ENCODE measurements around the gene TNNC1.
A peak's percentile ranks its signal among the peaks of the same experiment; 100 is the strongest.

Gene TNNC1

DNA sequence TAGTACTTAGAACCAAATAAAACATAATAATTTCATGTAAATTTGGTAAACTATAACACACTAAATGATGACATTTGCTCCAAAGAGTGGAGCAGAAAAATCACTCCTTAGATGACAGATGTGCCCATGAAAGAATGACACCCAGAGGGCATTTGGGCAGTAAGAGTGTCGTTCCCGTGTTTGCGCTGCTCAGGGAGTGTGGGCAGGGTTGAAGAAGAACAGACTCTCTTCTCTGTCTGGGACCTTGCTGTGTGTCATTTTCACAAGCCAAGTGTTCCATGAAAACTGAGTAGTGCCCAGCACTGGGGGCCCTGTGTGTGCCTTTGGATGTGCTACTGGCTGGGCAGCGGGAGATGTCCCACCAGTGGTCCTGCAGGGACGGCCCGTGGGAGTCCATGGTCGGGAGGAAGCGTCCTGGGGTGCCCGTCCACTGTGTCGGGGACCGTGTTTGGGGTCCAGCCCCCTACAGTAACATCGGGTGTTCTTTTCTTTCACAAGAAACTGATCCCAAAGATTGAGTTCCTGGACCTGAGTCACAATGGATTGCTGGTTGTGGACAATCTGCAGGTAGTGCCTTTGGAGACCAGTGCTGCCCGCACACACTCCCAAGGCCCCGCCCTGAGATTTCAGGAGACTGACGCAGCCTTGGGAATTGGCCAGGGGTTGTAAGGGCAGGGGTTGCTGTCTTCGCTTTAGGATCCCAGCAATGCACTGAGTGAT, 23.4 kb upstream of the TNNC1 start:
- H3K4me3 ChIP-seq: no peak overlapping the region
- H3K27me3 ChIP-seq: no peaks in the 10 kb centered on the region
- H3K36me3 ChIP-seq: peaks cover 99% of the 10 kb centered on the region
- no peak overlapping the region for H3K9ac ChIP-seq
- H3K4me2 ChIP-seq: no peak overlapping the region
- TF ChIP-seq Cebpa-rat (IDR thresholded peaks at IDR 0.05): no peak
- H3K4me1 ChIP-seq: peaks cover 18% of the 10 kb centered on the region
- no peaks in the 10 kb centered on the region for H3K9me3 ChIP-seq
- peaks cover 19% of the 10 kb centered on the region for H4K20me1 ChIP-seq
- no peak overlapping the region for H3K27ac ChIP-seq

DNA sequence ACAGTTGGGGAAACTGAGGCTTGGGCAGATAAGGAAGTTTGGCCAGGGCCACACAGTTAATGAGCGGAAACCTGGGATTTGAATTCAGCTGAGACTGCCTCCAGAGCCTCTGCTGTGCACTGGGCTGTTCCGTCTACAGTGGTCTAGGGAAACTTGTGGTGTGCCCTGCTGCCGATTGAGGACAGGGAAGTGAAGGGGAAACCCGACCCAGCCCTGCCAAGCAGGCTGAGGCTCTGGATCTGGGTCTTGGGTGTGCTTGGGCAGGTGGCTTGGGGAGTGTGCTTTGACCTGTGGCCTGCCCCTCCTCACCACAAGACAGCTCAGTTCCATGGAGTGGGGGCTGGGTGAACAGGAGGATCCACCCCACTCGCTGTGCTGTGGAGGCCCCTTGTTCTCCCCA, 19.2 kb upstream of the TNNC1 start:
- Histone ChIP-seq H3K4me3 (no peak overlapping the region), H3K9me3 (no peaks in the 10 kb centered on the region), H4K20me1 (peaks cover 62% of the 10 kb centered on the region), H3K36me3 (peaks cover 95% of the 10 kb centered on the region), H3K4me2 (peak overlapping the region; percentile 69), H3K27ac (peak overlapping the region; percentile 74), H3K9ac (peak overlapping the region; percentile 39; the same call in 1 of the 2 replicates), H3K4me1 (peaks cover 26% of the 10 kb centered on the region), H3K27me3 (no peaks in the 10 kb centered on the region)
- no peak for TF ChIP-seq Cebpa-rat (IDR thresholded peaks at IDR 0.05)

DNA sequence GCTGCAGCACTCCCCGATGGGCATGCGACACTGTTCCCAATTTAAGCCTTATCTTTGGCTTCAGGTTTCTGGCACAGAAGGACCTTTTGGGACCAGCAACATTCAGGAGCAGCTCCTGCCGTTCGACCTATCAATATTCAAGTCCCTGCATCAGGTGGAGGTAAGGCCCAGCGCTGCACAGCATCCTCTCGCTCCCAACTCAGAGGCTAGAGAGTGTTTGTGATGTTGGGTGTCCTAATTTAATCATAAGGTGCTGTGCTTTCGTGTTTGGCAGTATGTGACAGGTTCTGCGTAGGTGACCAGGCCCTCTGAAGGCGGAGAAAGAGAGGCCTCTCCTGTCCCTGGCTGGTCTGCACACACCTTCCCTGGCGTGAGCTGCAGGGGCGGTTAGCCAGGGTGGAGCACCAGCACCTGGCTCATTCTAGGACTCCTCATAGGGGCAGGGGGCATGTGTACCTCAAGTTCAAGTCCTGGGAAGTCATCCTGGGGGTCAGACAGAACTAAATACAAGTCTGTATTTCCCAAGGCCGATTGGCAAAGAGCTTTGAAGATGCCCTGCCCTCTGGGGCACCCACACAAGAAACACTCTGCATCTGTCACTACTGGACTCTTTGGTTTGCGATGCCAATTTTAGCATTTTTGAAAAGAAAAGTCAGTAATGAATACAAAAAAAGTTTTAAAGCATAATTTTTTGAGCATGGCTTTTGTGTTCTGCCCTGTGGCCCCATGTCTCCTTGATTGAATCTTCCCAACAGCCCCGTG, 18.6 kb upstream of the TNNC1 start:
- peaks cover 95% of the 10 kb centered on the region for H3K36me3 ChIP-seq
- peak overlapping the region; percentile 69 for H3K4me2 ChIP-seq
- H3K4me3 ChIP-seq: no peak overlapping the region
- H3K9ac ChIP-seq: peak overlapping the region; percentile 39; the same call in 1 of the 2 replicates
- peak overlapping the region; percentile 74; the same call in 1 of the 2 replicates for H3K27ac ChIP-seq
- TF ChIP-seq Cebpa-rat (IDR thresholded peaks at IDR 0.05): no peak
- H3K27me3 ChIP-seq: no peaks in the 10 kb centered on the region
- peaks cover 66% of the 10 kb centered on the region for H4K20me1 ChIP-seq
- no peaks in the 10 kb centered on the region for H3K9me3 ChIP-seq
- peaks cover 26% of the 10 kb centered on the region for H3K4me1 ChIP-seq

DNA sequence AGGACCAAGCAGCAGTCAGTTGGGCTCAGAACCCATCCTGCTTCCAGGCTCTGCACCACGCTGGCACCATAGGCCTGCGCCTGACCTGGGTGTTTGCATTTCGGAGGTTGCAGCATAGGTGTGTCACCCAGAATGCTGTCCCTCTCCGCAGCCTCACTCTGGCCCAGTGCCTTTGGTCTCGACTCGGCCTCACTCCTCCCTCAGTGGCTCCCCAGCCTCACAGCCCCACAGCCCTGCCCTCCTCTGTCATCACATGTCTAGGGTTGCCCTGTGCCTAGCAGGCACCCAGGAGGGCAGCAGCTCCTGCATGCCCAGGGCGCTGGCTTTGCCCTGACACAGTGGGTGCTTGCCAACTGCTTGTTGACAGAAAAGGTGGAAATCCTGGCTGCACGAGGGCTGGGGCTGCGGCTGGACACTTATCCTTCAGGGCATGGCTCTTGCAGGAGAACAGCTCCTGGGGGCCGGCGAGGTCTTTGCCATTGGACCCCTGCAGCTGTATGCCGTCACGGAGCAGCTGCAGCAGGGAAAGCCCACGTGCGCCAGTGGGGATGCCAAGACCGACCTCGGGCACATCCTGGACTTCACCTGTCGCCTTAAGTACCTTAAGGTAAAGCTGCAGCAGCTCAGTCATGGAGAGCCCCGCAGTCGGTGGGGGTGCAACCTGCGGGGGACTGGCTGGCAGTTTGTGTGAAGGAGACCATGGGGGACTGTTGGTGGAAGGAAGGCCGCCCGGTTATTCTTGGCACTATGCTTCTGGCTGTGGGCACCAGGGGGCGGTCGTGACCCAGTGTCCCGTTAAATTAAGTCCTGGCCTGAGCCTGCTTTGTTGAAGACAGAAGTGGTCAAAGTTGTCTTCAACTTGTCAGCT, 17.8 kb upstream of the TNNC1 start:
- Histone ChIP-seq H3K4me3 (no peak overlapping the region), H4K20me1 (peaks cover 72% of the 10 kb centered on the region), H3K27me3 (no peaks in the 10 kb centered on the region), H3K9ac (no peak overlapping the region), H3K4me2 (0 out of 2 replicates have a peak overlapping the region, but pooled peaks have one; percentile 69), H3K27ac (no peak overlapping the region), H3K9me3 (no peaks in the 10 kb centered on the region), H3K36me3 (peaks cover 95% of the 10 kb centered on the region), H3K4me1 (peaks cover 26% of the 10 kb centered on the region)
- TF ChIP-seq Cebpa-rat (IDR thresholded peaks at IDR 0.05): no peak

DNA sequence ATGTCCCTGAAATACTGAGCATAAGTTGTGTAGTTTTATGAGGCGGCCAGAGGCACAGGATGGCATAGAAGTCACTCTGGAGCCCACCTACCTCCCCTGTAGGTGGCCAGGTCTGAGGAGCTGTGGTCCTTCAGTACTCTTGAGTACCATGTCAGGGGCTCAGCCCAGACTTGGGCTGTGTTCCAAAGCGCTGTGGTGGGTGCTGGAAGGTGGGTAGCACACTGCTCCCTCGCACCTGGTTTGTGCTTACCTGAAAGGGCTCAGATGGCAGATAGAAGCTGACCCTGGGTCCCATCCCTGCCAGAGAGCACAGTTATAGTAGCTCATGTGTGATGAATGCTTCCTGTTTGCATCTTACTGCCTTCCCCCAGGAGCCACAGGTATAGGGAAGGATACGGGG, 17.1 kb upstream of the TNNC1 start:
- Histone ChIP-seq H3K9ac (no peak overlapping the region), H4K20me1 (peaks cover 78% of the 10 kb centered on the region)
- TF ChIP-seq Cebpa-rat (IDR thresholded peaks at IDR 0.05): no peak

DNA sequence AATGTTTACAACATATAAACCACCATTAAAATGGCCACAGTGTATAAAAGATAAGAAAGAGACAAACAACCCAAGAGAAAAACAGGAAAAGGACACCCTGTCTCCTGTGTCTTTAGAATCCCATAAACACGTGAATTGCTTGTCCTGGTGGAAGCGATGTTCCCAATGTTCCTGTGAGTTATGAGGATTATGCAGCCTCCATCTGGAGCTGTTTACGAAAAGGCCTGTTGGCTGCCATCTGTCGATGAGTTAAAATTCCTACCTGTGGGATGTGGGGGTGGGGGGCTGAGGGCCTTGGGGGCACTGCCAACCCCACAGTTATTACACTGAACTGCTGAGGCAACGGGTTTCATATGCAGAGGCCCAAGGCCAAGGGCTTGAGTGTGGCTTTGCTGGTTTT, 15.2 kb upstream of the TNNC1 start:
- TF ChIP-seq Cebpa-rat (IDR thresholded peaks at IDR 0.05): no peak
- H3K4me1 ChIP-seq: peaks cover 26% of the 10 kb centered on the region
- no peak overlapping the region for H3K4me3 ChIP-seq
- no peaks in the 10 kb centered on the region for H3K27me3 ChIP-seq
- H3K27ac ChIP-seq: no peak overlapping the region
- no peak overlapping the region for H3K4me2 ChIP-seq
- H3K9ac ChIP-seq: peak overlapping the region; percentile 6; the same call in 1 of the 2 replicates
- peaks cover 96% of the 10 kb centered on the region for H4K20me1 ChIP-seq
- H3K36me3 ChIP-seq: peaks cover 95% of the 10 kb centered on the region
- H3K9me3 ChIP-seq: no peaks in the 10 kb centered on the region

More for the DNA sequence above, 17.1 kb upstream of the TNNC1 start:
- H3K27ac ChIP-seq: no peak overlapping the region
- no peak overlapping the region for H3K4me2 ChIP-seq
- peaks cover 95% of the 10 kb centered on the region for H3K36me3 ChIP-seq
- peaks cover 26% of the 10 kb centered on the region for H3K4me1 ChIP-seq
- no peaks in the 10 kb centered on the region for H3K9me3 ChIP-seq
- no peaks in the 10 kb centered on the region for H3K27me3 ChIP-seq
- no peak overlapping the region for H3K4me3 ChIP-seq

DNA sequence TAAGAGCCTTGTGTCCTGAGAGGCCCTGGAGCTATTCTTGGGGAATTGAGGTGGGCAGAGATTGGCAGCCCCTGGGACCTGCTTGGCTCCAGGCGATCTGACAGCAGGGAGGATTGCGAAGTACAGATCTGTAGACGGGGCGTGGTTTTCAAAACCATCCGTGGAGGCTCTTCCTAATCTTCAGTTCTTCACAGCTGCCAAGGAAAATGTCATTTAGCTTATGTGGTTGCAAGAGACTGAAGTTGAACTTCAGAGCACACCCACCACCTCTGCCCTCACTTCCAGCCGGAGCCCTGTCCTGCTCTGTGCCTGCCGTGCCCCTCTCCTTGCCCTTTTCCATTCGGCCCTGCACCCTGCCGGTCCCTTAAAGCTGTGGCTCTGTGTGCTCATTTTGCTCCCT, 14.5 kb upstream of the TNNC1 start:
- Histone ChIP-seq H3K27me3 (no peaks in the 10 kb centered on the region), H4K20me1 (peaks cover 98% of the 10 kb centered on the region), H3K4me1 (peaks cover 19% of the 10 kb centered on the region), H3K4me2 (no peak overlapping the region), H3K9ac (peak overlapping the region; percentile 6; the same call in 1 of the 2 replicates), H3K4me3 (no peak overlapping the region), H3K9me3 (no peaks in the 10 kb centered on the region), H3K27ac (no peak overlapping the region), H3K36me3 (peaks cover 95% of the 10 kb centered on the region)
- no peak for TF ChIP-seq Cebpa-rat (IDR thresholded peaks at IDR 0.05)

DNA sequence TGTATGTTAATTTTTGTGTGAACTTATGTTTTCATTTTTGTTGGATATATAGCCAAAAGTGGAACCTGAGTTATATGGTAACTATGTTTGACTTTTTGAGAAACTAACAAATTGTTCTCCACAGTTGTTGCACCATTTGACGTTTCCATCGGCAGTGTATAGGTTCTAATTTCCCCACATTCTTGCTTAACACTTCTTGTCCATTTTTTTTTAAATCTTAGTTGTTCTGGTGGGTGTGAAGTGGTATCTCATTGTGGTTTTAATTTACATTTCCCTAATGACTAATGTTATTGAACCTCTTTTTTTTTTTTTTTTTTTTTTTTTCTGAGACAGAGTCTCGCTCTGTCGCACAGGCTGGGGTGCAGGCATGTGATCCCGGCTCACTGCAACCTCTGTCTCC, 9.6 kb upstream of the TNNC1 start:
- Histone ChIP-seq H3K27ac (no peak overlapping the region), H3K4me3 (no peak overlapping the region), H3K27me3 (no peaks in the 10 kb centered on the region), H3K4me2 (no peak overlapping the region), H3K36me3 (peaks cover 99% of the 10 kb centered on the region), H3K4me1 (no peaks in the 10 kb centered on the region; the same call in 1 of the 2 replicates), H4K20me1 (peaks cover 76% of the 10 kb centered on the region), H3K9ac (no peak overlapping the region), H3K9me3 (no peaks in the 10 kb centered on the region)
- TF ChIP-seq Cebpa-rat (IDR thresholded peaks at IDR 0.05): no peak

DNA sequence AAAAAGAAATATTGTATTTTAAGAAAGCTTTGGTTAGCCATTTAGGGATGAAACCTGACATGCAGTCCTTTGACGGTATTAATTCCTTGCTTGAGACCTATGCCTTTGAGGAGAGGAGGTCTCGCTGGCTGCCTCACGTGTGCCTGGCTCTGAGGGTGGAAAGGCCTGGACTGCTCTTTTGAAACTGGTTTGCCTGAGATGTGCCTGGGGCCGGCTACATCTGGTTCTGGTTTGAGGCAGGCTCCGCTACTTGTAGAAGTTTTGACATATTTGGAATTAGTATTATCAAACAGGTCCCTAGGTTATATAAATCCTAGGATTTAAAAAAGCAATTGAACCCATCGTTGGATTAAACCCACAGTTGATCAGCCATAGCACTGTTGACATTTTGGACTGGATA, 8.0 kb upstream of the TNNC1 start:
- peaks cover 96% of the 10 kb centered on the region for H3K36me3 ChIP-seq
- peaks cover 8% of the 10 kb centered on the region for H3K4me1 ChIP-seq
- H3K27me3 ChIP-seq: no peaks in the 10 kb centered on the region
- H3K4me3 ChIP-seq: no peak overlapping the region
- H3K4me2 ChIP-seq: no peak overlapping the region
- H4K20me1 ChIP-seq: peaks cover 73% of the 10 kb centered on the region
- no peak overlapping the region for H3K9ac ChIP-seq
- H3K27ac ChIP-seq: no peak overlapping the region
- no peak for TF ChIP-seq Cebpa-rat (IDR thresholded peaks at IDR 0.05)
- no peaks in the 10 kb centered on the region for H3K9me3 ChIP-seq

Measured in BLaER1 (cell line).